ENCODE measurements around the gene ARSI. TPM values are rescaled to one million over a fixed set of nuclear protein-coding genes. Genes with fewer than 3 reads are reported as not detected.

The ARSI gene
- total RNA-seq, 1 experiment from 2014 or later: 6.3 TPM

DNA sequence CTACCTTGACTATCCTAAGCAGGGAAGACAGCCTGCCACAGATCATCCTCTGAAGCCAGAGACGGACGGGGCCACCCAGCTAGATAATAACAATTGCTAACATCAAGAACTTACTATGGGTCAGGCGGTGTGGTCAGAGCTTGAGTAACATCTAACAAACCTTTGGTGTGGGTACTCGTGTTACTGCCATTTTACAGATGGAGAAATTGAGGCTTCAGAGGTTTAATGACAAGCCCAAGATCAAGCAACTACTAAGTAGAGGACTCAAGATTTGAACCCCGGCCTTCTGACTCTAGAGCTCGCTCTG, 16.7 kb upstream of the ARSI start:
- H3K4me2 ChIP-seq (ENCODE audit: low read length): 0 out of 2 replicates have a peak overlapping the region, but pooled peaks have one; percentile 13
- peaks cover 63% of the 10 kb centered on the region for H3K4me1 ChIP-seq (ENCODE audit: insufficient read depth, low read length)
- intact Hi-C loops (cut with micrococcal nuclease): no loop called here
- H4K20me1 ChIP-seq (ENCODE audit: low read length): no peaks in the 10 kb centered on the region
- H3K79me2 ChIP-seq (ENCODE audit: low read length): no peaks in the 10 kb centered on the region
- TF ChIP-seq EZH2 (IDR thresholded peaks at IDR 0.05; ENCODE audit: low read length, unreplicated experiment) (no peak), EZH2phosphoT487 (IDR thresholded peaks at IDR 0.05; ENCODE audit: borderline replicate concordance, low read length) (no peak)
- TF ChIP-seq, protein P1, sequence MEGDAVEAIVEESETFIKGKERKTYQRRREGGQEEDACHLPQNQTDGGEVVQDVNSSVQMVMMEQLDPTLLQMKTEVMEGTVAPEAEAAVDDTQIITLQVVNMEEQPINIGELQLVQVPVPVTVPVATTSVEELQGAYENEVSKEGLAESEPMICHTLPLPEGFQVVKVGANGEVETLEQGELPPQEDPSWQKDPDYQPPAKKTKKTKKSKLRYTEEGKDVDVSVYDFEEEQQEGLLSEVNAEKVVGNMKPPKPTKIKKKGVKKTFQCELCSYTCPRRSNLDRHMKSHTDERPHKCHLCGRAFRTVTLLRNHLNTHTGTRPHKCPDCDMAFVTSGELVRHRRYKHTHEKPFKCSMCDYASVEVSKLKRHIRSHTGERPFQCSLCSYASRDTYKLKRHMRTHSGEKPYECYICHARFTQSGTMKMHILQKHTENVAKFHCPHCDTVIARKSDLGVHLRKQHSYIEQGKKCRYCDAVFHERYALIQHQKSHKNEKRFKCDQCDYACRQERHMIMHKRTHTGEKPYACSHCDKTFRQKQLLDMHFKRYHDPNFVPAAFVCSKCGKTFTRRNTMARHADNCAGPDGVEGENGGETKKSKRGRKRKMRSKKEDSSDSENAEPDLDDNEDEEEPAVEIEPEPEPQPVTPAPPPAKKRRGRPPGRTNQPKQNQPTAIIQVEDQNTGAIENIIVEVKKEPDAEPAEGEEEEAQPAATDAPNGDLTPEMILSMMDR (conservative IDR thresholded peaks at IDR 0.05; ENCODE audit: low read depth, low read length): no peak
- DNase-seq (no peak), ATAC-seq (no peak)
- CTCF ChIA-PET: no interaction called here
- no peaks in the 10 kb centered on the region for H3K36me3 ChIP-seq (ENCODE audit: low read depth, low read length)
- no peak overlapping the region for H2AFZ ChIP-seq (ENCODE audit: low read length)
- no TSS peak for BruUV-seq (replicated peaks)
- H3K4me3 ChIP-seq (ENCODE audit: low read length): no peak overlapping the region
- no peaks in the 10 kb centered on the region for H3F3A ChIP-seq (ENCODE audit: low read length, unreplicated experiment)
- POLR2A ChIA-PET (ENCODE audit: unreplicated experiment): no interaction called here
- H3K27me3 ChIP-seq (ENCODE audit: low read length): no peaks in the 10 kb centered on the region
- no peaks in the 10 kb centered on the region for H3K9me3 ChIP-seq (ENCODE audit: low read length)
- no peak overlapping the region for H3K27ac ChIP-seq (ENCODE audit: low read length)
- H3K9me2 ChIP-seq (replicated peaks; ENCODE audit: low read length): no peaks in the 10 kb centered on the region
- no peak overlapping the region for H3K9ac ChIP-seq (ENCODE audit: low read length)

GRCh38 chr5:150318613-150319483, 16.1 kb upstream of the ARSI start:
- H3K36me3 ChIP-seq (ENCODE audit: low read depth, low read length): no peaks in the 10 kb centered on the region
- DNase-seq: no peak
- no peaks in the 10 kb centered on the region for H4K20me1 ChIP-seq (ENCODE audit: low read length)
- H3K4me3 ChIP-seq (ENCODE audit: low read length): no peak overlapping the region
- H3F3A ChIP-seq (ENCODE audit: low read length, unreplicated experiment): no peaks in the 10 kb centered on the region
- no peak for ATAC-seq
- H3K4me2 ChIP-seq (ENCODE audit: low read length): no peak overlapping the region
- H3K9ac ChIP-seq (ENCODE audit: low read length): no peak overlapping the region
- TF ChIP-seq EZH2phosphoT487 (IDR thresholded peaks at IDR 0.05; ENCODE audit: borderline replicate concordance, low read length): no peak
- no peak for TF ChIP-seq EZH2 (IDR thresholded peaks at IDR 0.05; ENCODE audit: low read length, unreplicated experiment)
- TF ChIP-seq, protein P1 (conservative IDR thresholded peaks at IDR 0.05; ENCODE audit: low read depth, low read length): no peak
- H3K27ac ChIP-seq (ENCODE audit: low read length): no peak overlapping the region
- H3K79me2 ChIP-seq (ENCODE audit: low read length): no peaks in the 10 kb centered on the region
- intact Hi-C loops (cut with micrococcal nuclease): no loop called here
- H2AFZ ChIP-seq (ENCODE audit: low read length): no peak overlapping the region
- H3K27me3 ChIP-seq (ENCODE audit: low read length): no peaks in the 10 kb centered on the region
- POLR2A ChIA-PET (ENCODE audit: unreplicated experiment): no interaction called here
- no peaks in the 10 kb centered on the region for H3K9me2 ChIP-seq (replicated peaks; ENCODE audit: low read length)
- no TSS peak for BruUV-seq (replicated peaks)
- CTCF ChIA-PET: no interaction called here
- peaks cover 63% of the 10 kb centered on the region for H3K4me1 ChIP-seq (ENCODE audit: insufficient read depth, low read length)
- no peaks in the 10 kb centered on the region for H3K9me3 ChIP-seq (ENCODE audit: low read length)

Measured in PC-3 (cell line).